HEK293T (cell line): Measurements from ENCODE around the gene MICALL2.
A peak's percentile ranks its signal among the peaks of the same experiment; 100 is the strongest.

Experiments used
- CTCF ChIA-PET: fragments of 350-600 bp; formaldehyde crosslinking; extraction: SDS; loops from one replicate; lab custom pipeline; 2021; ENCODE audit warnings: antibody characterized with exemption, inconsistent platforms; lab: Yijun Ruan, JAX
- POLR2A ChIA-PET: fragments of 350-600 bp; formaldehyde crosslinking; extraction: SDS; loops from one replicate; lab custom pipeline; 2020; ENCODE audit warnings: antibody characterized with exemption, inconsistent platforms; lab: Yijun Ruan, JAX
- DNase-seq: peaks from one replicate; pipeline ENCODE4 v3.0.0; 2012; ENCODE audit warnings: mixed read lengths; ENCODE audit errors: extremely low spot score
- ARNT ChIP-seq: fragments of 450-650 bp; IDR thresholded peaks from 2 replicates; pipeline ENCODE4 v1.6.1; 2017; ENCODE audit warnings: mild to moderate bottlenecking
- BHLHE40 ChIP-seq: fragments of 450-650 bp; IDR thresholded peaks from 2 replicates; pipeline ENCODE4 v1.6.1; 2016; ENCODE audit warnings: mild to moderate bottlenecking, moderate library complexity, borderline replicate concordance
- CTBP1 ChIP-seq: fragments of 450-650 bp; IDR thresholded peaks from 2 replicates; pipeline ENCODE4 v1.6.1; 2016; ENCODE audit warnings: borderline replicate concordance
- ELF4 ChIP-seq: fragments of 450-650 bp; IDR thresholded peaks from 2 replicates; pipeline ENCODE4 v1.6.1; 2017; ENCODE audit warnings: antibody characterized with exemption
- FOXA1 ChIP-seq: fragments of 450-650 bp; IDR thresholded peaks from 2 replicates; pipeline ENCODE4 v1.6.1; 2016; ENCODE audit warnings: mild to moderate bottlenecking
- FOXK2 ChIP-seq: fragments of 450-650 bp; IDR thresholded peaks from 2 replicates; pipeline ENCODE4 v1.6.1; 2016; ENCODE audit warnings: mild to moderate bottlenecking
- FOXM1 ChIP-seq: fragments of 450-650 bp; IDR thresholded peaks from 2 replicates; pipeline ENCODE4 v1.6.1; 2017; ENCODE audit warnings: mild to moderate bottlenecking, borderline replicate concordance
- HDGF ChIP-seq: fragments of 450-650 bp; IDR thresholded peaks from 2 replicates; pipeline ENCODE4 v1.6.1; 2017; ENCODE audit warnings: antibody characterized with exemption, borderline replicate concordance
- L3MBTL2 ChIP-seq: fragments of 450-650 bp; conservative IDR thresholded peaks from 2 replicates; pipeline ENCODE4 v1.6.1; 2016; ENCODE audit warnings: mild to moderate bottlenecking
- LEF1 ChIP-seq: fragments of 450-650 bp; IDR thresholded peaks from 2 replicates; pipeline ENCODE4 v1.6.1; 2017; ENCODE audit warnings: mild to moderate bottlenecking, borderline replicate concordance
- NFRKB ChIP-seq: fragments of 450-650 bp; IDR thresholded peaks from 2 replicates; pipeline ENCODE4 v1.6.1; 2016; ENCODE audit warnings: mild to moderate bottlenecking, moderate library complexity
- SP1 ChIP-seq: fragments of 450-650 bp; IDR thresholded peaks from 2 replicates; pipeline ENCODE4 v1.6.1; 2017
- SUZ12 ChIP-seq: fragments of 450-650 bp; IDR thresholded peaks from 2 replicates; pipeline ENCODE4 v1.6.1; 2016; ENCODE audit warnings: mild to moderate bottlenecking
- TARDBP ChIP-seq: fragments of 450-650 bp; IDR thresholded peaks from 2 replicates; pipeline ENCODE4 v1.6.1; 2016
- ZNF384 ChIP-seq: fragments of 450-650 bp; IDR thresholded peaks from 2 replicates; pipeline ENCODE4 v1.6.1; 2016
- TF ChIP-seq, protein P1 (sequence below): fragments of 450-650 bp; IDR thresholded peaks from 2 replicates; pipeline ENCODE4 v1.6.1; 2016

MICALL2 gene

DNA sequence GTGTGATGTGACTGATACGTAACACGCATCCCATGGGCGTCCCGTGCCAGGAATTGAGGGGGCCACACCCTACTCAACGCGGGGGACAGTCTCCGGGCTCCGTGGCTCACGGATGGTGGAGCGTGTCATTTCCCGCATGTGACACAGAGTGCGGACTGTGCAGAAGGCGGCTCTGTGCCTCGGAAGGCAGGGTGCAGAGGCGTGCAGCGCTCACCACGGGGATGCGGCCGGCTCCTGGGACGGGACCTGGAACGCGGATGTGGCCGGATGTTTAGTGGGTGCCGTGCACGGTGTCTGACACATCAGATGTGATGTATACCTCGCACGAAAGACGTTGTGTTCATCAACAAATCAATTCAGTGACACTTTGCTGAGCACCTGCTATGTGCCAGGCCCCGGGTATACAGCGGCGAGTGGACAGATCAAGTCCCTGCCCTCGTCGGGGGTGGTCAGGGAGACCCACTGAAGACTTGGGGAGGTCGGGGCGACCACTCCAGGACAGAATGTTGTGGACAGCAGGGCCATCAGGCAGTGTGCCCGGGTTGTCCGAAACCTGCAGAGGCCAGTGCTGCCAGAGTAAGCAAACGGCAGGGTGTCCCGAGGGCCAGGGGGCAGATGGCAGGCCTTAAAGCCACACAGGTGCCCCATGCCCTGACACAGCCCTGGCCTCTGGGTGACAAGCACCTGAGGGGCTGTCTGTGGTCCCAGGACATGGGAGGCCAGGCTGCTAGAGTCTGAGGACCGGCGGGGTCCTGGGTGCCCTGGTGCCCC lies 38.1 kb downstream of the MICALL2 start:
- no peak for DNase-seq
- ChIA-PET CTCF (no interaction called here), POLR2A (no interaction called here)
- TF ChIP-seq BHLHE40 (no peak), HDGF (no peak), ZNF384 (no peak), SUZ12 (no peak)

DNA sequence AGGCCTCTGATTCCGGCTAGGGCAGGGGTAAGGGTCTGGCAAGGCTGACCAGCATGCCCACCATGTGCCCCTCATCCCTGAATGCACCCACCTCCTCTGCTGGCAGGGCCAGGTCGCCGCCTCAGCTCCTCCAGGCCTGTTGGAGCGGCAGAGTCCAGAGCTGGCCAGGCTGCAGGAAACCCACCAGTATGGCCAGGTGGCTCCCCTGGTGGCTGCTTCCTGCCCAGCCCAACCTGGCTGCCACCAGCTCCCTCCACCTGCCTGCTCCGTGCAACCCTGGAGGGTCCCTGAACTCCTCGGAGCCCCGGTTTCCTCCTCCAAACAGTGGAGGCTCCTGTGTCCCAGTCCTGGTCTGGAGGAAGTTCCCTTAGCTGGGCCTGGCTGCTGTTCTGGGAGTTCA lies 39.6 kb downstream of the MICALL2 start:
- no peak for DNase-seq
- ChIA-PET CTCF (no interaction called here), POLR2A (no interaction called here)
- TF ChIP-seq FOXK2 (no peak), ARNT (no peak), ZNF384 (no peak), FOXA1 (no peak), HDGF (no peak), NFRKB (no peak), SP1 (no peak), L3MBTL2 (no peak), BHLHE40 (no peak), TARDBP (no peak)
- TF ChIP-seq, protein P1, sequence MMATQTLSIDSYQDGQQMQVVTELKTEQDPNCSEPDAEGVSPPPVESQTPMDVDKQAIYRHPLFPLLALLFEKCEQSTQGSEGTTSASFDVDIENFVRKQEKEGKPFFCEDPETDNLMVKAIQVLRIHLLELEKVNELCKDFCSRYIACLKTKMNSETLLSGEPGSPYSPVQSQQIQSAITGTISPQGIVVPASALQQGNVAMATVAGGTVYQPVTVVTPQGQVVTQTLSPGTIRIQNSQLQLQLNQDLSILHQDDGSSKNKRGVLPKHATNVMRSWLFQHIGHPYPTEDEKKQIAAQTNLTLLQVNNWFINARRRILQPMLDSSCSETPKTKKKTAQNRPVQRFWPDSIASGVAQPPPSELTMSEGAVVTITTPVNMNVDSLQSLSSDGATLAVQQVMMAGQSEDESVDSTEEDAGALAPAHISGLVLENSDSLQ, result no peak

- no peak for DNase-seq
- ChIA-PET POLR2A (no interaction called here), CTCF (no interaction called here)
- no peak for TF ChIP-seq TARDBP
- TF ChIP-seq LEF1, result no peak
- no peak for TF ChIP-seq FOXA1
- no peak for TF ChIP-seq ZNF384
- no peak for TF ChIP-seq HDGF
- no peak for TF ChIP-seq NFRKB
- no peak for TF ChIP-seq ARNT
- TF ChIP-seq BHLHE40, result no peak
- no peak for TF ChIP-seq ELF4
- no peak for TF ChIP-seq FOXM1
- TF ChIP-seq L3MBTL2, result no peak
- no peak for TF ChIP-seq SP1
- no peak for TF ChIP-seq FOXK2
- TF ChIP-seq CTBP1, result no peak
- TF ChIP-seq, protein P1, result no peak
- TF ChIP-seq SUZ12, result no peak
Observed at GRCh38 chr7:1419310-1419634, 40.0 kb downstream of the MICALL2 start.

DNA sequence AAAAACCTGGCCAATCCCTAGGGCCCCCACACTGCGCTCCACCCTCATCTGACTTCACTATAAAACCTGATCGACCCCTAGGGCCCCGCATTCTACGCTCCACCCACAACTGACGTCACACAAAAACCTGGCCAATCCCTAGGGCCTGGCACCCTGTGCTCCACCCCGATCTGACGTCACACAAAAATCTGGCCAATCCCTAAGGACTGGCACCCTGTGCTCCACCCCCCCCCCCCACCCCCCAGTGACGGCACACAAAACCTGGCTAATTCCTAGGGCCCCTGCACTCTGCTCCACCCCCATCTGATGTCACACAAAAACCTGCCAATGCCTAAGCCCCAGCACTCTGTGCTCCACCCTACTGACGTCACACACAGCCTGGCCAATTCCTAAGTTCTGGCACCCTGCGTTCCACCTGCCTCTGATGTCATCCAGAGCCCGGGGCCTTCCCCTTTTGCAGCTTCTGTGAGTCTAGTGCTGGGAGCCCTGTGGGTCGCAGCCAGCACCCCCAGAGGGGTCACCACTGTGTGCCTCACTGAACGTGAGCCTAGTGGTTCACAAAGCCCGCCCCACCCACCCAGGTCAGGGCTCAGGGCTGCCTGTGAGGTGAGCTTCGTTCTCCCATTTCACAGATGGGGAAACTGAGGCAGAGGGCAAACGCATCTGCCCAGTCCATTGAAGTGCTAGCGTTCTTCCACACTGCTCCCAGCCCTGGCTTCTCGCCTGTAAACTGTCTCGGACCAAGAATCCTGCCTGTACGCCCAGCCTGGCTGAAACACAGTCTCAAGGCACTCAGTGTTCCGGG lies 40.6 kb downstream of the MICALL2 start:
- ChIA-PET CTCF (no interaction called here), POLR2A (no interaction called here)
- peak; percentile 81 for DNase-seq
- TF ChIP-seq ELF4 (no peak), FOXA1 (no peak), L3MBTL2 (no peak), NFRKB (no peak), BHLHE40 (no peak), HDGF (no peak), TARDBP (no peak), ARNT (no peak), SP1 (no peak), SUZ12 (no peak), CTBP1 (no peak)

GRCh38 chr7:1415389-1415990 lies 43.8 kb downstream of the MICALL2 start:
- no peak for DNase-seq
- POLR2A ChIA-PET, result no interaction called here
- CTCF ChIA-PET, result no interaction called here
- no peak for TF ChIP-seq HDGF
- TF ChIP-seq LEF1, result no peak
- TF ChIP-seq L3MBTL2, result no peak

DNA sequence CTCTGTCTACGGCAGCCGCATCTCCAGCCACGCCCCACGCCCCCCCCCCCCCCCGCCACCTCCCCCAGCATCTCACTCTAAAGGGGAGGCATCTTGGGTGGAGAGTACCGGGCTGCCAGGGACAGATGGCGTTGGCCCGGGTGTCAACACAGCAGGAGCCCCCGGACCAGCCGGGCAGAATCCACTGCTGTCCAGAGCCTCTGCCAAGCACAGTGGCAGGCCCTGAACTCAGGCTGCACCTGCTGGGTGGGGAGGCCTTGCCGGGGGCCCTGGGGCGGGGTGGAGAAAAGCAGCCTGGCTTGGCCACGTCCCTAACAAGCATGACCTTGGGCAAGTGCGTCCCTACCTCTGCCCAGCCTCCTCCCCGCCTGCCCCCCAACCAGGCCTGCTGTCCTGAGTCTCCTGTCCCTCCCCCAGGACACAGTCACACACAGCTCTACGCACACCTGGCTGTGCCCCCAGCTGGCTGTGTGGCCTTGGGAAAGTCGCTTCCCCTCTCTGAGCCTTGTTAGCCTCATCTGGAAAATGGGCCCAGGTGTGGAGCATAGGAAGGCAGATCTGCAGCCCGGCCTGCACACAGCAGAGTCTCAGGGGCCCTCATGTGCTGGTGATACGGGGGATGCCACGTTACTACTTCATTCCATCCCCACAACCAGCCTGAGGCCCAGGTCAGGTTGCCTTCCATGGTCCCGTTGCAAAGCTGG lies 45.2 kb downstream of the MICALL2 start:
- ChIA-PET POLR2A (no interaction called here), CTCF (interaction anchor here (1.2 to 1.3 kb wide), 2 partner anchors 10 to 187 kb away, joined by 3 to 5 read pairs; no protein-coding TSS in a partner anchor)
- no peak for TF ChIP-seq FOXM1
- TF ChIP-seq L3MBTL2, result no peak
- TF ChIP-seq NFRKB, result no peak
- no peak for DNase-seq
